Measurements from ENCODE around the gene PALS2. TPM values are rescaled to one million over a fixed set of nuclear protein-coding genes. Genes with fewer than 3 reads are reported as not detected.

Gene PALS2
- total and polyA plus RNA-seq, 2 of the 13 experiments (the other 11 are each of a cell fraction or from before 2014, with no cell fraction given): 3.1 to 21.9 TPM

DNA sequence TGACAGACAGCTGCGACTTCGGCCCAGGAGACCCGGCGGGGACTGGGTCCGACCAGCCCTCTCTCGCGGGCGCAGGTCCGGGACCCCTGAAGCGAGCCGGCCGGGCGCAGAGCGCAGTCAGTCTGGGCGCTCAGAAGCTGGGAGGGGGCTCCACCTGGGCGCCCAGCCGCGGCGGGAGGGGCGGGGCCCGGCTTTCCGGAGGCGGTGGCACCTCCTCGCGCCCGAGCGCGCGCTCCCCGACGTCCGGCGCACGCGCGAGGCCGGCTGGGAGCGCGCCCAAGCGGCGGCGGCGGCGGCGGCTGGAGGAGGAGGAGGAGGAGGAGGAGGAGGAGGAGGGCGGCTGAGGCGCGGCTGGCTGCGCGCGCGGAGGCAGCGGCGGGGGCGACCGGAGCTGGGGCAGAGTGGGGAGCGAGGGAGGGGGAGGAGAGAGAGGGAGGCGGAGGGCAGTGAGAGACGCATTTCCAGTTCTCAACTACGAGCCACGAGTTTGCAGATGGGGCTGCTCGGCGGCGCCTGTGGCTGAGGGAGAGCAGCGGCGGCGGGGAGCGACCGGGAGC lies at the start of gene PALS2 (continued):
- TF ChIP-seq, protein P1, sequence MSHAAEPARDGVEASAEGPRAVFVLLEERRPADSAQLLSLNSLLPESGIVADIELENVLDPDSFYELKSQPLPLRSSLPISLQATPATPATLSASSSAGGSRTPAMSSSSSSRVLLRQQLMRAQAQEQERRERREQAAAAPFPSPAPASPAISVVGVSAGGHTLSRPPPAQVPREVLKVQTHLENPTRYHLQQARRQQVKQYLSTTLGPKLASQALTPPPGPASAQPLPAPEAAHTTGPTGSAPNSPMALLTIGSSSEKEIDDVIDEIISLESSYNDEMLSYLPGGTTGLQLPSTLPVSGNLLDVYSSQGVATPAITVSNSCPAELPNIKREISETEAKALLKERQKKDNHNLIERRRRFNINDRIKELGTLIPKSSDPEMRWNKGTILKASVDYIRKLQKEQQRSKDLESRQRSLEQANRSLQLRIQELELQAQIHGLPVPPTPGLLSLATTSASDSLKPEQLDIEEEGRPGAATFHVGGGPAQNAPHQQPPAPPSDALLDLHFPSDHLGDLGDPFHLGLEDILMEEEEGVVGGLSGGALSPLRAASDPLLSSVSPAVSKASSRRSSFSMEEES (CRISPR knock-in tag; IDR thresholded peaks at IDR 0.05): no peak
- TF ChIP-seq PHF8 (CRISPR knock-in tag; IDR thresholded peaks at IDR 0.05) (peak; percentile 50; the same call in 1 of the 2 replicates), ZNF292 (CRISPR knock-in tag; IDR thresholded peaks at IDR 0.05; ENCODE audit: borderline replicate concordance, low read depth) (no peak), ZNF713 (CRISPR knock-in tag; IDR thresholded peaks at IDR 0.05) (no peak), HNRNPK (IDR thresholded peaks at IDR 0.05; ENCODE audit: low read depth, low read length, poor library complexity, severe bottlenecking) (peak; percentile 79), NFIC (IDR thresholded peaks at IDR 0.05; ENCODE audit: low read length) (no peak), ZNF333 (CRISPR knock-in tag; IDR thresholded peaks at IDR 0.05; ENCODE audit: borderline replicate concordance) (peak; percentile 85; the same call in 1 of the 2 replicates), ZNF776 (CRISPR knock-in tag; IDR thresholded peaks at IDR 0.05) (0 out of 2 replicates have a peak, but pooled peaks have one; percentile 82), SAP130 (CRISPR knock-in tag; IDR thresholded peaks at IDR 0.05; ENCODE audit: low read depth) (peak; percentile 57), MED13 (CRISPR knock-in tag; IDR thresholded peaks at IDR 0.05) (no peak), MAZ (IDR thresholded peaks at IDR 0.05; ENCODE audit: borderline replicate concordance, low read depth, low read length) (no peak), MAZ (CRISPR knock-in tag; IDR thresholded peaks at IDR 0.05; ENCODE audit: low read depth) (peak; percentile 61; the same call in 1 of the 2 replicates), ZNF678 (CRISPR knock-in tag; IDR thresholded peaks at IDR 0.05) (no peak), ZNF350 (CRISPR knock-in tag; IDR thresholded peaks at IDR 0.05; ENCODE audit: borderline replicate concordance, low read depth) (no peak), CC2D1A (CRISPR knock-in tag; IDR thresholded peaks at IDR 0.05) (no peak)
- TF ChIP-seq, protein P2, sequence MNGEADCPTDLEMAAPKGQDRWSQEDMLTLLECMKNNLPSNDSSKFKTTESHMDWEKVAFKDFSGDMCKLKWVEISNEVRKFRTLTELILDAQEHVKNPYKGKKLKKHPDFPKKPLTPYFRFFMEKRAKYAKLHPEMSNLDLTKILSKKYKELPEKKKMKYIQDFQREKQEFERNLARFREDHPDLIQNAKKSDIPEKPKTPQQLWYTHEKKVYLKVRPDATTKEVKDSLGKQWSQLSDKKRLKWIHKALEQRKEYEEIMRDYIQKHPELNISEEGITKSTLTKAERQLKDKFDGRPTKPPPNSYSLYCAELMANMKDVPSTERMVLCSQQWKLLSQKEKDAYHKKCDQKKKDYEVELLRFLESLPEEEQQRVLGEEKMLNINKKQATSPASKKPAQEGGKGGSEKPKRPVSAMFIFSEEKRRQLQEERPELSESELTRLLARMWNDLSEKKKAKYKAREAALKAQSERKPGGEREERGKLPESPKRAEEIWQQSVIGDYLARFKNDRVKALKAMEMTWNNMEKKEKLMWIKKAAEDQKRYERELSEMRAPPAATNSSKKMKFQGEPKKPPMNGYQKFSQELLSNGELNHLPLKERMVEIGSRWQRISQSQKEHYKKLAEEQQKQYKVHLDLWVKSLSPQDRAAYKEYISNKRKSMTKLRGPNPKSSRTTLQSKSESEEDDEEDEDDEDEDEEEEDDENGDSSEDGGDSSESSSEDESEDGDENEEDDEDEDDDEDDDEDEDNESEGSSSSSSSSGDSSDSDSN (CRISPR knock-in tag; IDR thresholded peaks at IDR 0.05): peak; percentile 7; the same call in 1 of the 2 replicates
- TF ChIP-seq, protein P3, sequence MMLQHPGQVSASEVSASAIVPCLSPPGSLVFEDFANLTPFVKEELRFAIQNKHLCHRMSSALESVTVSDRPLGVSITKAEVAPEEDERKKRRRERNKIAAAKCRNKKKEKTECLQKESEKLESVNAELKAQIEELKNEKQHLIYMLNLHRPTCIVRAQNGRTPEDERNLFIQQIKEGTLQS (CRISPR knock-in tag; IDR thresholded peaks at IDR 0.05): no peak
- TF ChIP-seq, protein P4, sequence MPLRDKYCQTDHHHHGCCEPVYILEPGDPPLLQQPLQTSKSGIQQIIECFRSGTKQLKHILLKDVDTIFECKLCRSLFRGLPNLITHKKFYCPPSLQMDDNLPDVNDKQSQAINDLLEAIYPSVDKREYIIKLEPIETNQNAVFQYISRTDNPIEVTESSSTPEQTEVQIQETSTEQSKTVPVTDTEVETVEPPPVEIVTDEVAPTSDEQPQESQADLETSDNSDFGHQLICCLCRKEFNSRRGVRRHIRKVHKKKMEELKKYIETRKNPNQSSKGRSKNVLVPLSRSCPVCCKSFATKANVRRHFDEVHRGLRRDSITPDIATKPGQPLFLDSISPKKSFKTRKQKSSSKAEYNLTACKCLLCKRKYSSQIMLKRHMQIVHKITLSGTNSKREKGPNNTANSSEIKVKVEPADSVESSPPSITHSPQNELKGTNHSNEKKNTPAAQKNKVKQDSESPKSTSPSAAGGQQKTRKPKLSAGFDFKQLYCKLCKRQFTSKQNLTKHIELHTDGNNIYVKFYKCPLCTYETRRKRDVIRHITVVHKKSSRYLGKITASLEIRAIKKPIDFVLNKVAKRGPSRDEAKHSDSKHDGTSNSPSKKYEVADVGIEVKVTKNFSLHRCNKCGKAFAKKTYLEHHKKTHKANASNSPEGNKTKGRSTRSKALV (CRISPR knock-in tag; IDR thresholded peaks at IDR 0.05): no peak
- TF ChIP-seq, protein P5, sequence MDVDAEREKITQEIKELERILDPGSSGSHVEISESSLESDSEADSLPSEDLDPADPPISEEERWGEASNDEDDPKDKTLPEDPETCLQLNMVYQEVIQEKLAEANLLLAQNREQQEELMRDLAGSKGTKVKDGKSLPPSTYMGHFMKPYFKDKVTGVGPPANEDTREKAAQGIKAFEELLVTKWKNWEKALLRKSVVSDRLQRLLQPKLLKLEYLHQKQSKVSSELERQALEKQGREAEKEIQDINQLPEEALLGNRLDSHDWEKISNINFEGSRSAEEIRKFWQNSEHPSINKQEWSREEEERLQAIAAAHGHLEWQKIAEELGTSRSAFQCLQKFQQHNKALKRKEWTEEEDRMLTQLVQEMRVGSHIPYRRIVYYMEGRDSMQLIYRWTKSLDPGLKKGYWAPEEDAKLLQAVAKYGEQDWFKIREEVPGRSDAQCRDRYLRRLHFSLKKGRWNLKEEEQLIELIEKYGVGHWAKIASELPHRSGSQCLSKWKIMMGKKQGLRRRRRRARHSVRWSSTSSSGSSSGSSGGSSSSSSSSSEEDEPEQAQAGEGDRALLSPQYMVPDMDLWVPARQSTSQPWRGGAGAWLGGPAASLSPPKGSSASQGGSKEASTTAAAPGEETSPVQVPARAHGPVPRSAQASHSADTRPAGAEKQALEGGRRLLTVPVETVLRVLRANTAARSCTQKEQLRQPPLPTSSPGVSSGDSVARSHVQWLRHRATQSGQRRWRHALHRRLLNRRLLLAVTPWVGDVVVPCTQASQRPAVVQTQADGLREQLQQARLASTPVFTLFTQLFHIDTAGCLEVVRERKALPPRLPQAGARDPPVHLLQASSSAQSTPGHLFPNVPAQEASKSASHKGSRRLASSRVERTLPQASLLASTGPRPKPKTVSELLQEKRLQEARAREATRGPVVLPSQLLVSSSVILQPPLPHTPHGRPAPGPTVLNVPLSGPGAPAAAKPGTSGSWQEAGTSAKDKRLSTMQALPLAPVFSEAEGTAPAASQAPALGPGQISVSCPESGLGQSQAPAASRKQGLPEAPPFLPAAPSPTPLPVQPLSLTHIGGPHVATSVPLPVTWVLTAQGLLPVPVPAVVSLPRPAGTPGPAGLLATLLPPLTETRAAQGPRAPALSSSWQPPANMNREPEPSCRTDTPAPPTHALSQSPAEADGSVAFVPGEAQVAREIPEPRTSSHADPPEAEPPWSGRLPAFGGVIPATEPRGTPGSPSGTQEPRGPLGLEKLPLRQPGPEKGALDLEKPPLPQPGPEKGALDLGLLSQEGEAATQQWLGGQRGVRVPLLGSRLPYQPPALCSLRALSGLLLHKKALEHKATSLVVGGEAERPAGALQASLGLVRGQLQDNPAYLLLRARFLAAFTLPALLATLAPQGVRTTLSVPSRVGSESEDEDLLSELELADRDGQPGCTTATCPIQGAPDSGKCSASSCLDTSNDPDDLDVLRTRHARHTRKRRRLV (CRISPR knock-in tag; IDR thresholded peaks at IDR 0.05): no peak
